ENCODE results near the gene LIPC.

- TF ChIP-seq CTCF (IDR thresholded peaks at IDR 0.05) = no peak
- no peak for TF ChIP-seq POLR2A (IDR thresholded peaks at IDR 0.05)
Observed at GRCh38 chr15:58478579-58478978, 46.8 kb downstream of the LIPC start.
